HG03565 (cell line): ENCODE measurements around the gene SUCLG2.

Experiments used
- ATAC-seq: cut with Tn5 transposase; IDR thresholded peaks from one replicate; pipeline ENCODE4 v1.9.1; 2021; ENCODE audit warnings: mild to moderate bottlenecking, moderate library complexity; ENCODE audit not compliant: unreplicated experiment

The SUCLG2 gene

GRCh38 chr3:67463656-67464055 is 190.8 kb downstream of the SUCLG2 start:
- no peak for ATAC-seq

GRCh38 chr3:67462187-67462586 is 192.2 kb downstream of the SUCLG2 start:
- ATAC-seq = no peak

GRCh38 chr3:67461667-67462142 is 192.7 kb downstream of the SUCLG2 start:
- ATAC-seq = no peak

- no peak for ATAC-seq
Measured at GRCh38 chr3:67460841-67461510, 193.4 kb downstream of the SUCLG2 start.

GRCh38 chr3:67459796-67460195 is 194.6 kb downstream of the SUCLG2 start:
- no peak for ATAC-seq

GRCh38 chr3:67458896-67459530 is 195.4 kb downstream of the SUCLG2 start:
- ATAC-seq = no peak

GRCh38 chr3:67458408-67458807 is 196.0 kb downstream of the SUCLG2 start:
- ATAC-seq = no peak

- ATAC-seq = no peak
Measured at GRCh38 chr3:67453628-67454027, 200.8 kb downstream of the SUCLG2 start.

- ATAC-seq = no peak
Measured at GRCh38 chr3:67450153-67450552, 204.3 kb downstream of the SUCLG2 start.

- no peak for ATAC-seq
Measured at GRCh38 chr3:67447393-67447792, 207.0 kb downstream of the SUCLG2 start.

- ATAC-seq = no peak
Measured at GRCh38 chr3:67437789-67438188, 216.6 kb downstream of the SUCLG2 start.

- ATAC-seq = no peak
Measured at GRCh38 chr3:67437090-67437489, 217.3 kb downstream of the SUCLG2 start.

- no peak for ATAC-seq
Measured at GRCh38 chr3:67433109-67433508, 221.3 kb downstream of the SUCLG2 start.

GRCh38 chr3:67431887-67432286 is 222.5 kb downstream of the SUCLG2 start:
- ATAC-seq = no peak

- ATAC-seq = peak; percentile 40
Measured at GRCh38 chr3:67423722-67424121, 230.7 kb downstream of the SUCLG2 start.

GRCh38 chr3:67421912-67422311 is 232.5 kb downstream of the SUCLG2 start:
- ATAC-seq = no peak

GRCh38 chr3:67419779-67420178 is 234.6 kb downstream of the SUCLG2 start:
- ATAC-seq = no peak

- no peak for ATAC-seq
Measured at GRCh38 chr3:67419218-67419529, 235.2 kb downstream of the SUCLG2 start.

GRCh38 chr3:67418426-67419217 is 235.8 kb downstream of the SUCLG2 start:
- ATAC-seq = no peak

GRCh38 chr3:67416703-67417102 is 237.7 kb downstream of the SUCLG2 start:
- ATAC-seq = no peak

GRCh38 chr3:67415511-67415910 is 238.9 kb downstream of the SUCLG2 start:
- ATAC-seq = no peak

- no peak for ATAC-seq
Measured at GRCh38 chr3:67414740-67415139, 239.7 kb downstream of the SUCLG2 start.
